GM03348 (cell line): ENCODE data around the gene CTIF.

Source experiments
- DNase-seq: peaks from one replicate; pipeline ENCODE4 v3.0.0; 2012; ENCODE audit warnings: low spot score

Gene CTIF

DNA sequence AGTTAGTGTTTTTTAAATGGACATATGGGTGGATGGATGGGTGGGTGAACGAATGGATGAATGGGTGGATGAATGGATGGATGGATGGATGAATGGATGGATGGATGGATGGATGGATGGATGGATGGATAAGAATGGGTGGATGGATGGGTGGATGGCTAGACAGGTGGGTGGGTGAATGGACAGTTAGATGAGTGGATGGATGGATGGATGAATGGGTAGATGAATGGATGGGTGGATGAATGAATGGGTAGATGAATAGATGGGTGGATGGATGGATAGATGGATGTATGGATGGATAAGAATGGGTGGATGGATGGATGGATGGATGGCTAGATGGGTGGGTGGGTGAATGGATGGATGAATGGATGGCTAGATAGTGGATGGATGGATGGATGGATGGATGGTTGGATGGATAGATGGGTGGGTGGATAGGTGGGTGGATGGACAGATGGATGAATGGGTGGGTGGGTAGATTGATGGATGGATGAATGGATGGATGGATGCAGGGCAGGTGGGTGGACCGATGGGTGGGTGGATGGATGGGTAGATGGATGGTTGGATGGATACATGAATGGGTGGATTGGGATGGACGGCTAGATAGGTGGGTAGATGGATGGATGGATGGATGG is 64.0 kb downstream of the CTIF start:
- no peak for DNase-seq

DNA sequence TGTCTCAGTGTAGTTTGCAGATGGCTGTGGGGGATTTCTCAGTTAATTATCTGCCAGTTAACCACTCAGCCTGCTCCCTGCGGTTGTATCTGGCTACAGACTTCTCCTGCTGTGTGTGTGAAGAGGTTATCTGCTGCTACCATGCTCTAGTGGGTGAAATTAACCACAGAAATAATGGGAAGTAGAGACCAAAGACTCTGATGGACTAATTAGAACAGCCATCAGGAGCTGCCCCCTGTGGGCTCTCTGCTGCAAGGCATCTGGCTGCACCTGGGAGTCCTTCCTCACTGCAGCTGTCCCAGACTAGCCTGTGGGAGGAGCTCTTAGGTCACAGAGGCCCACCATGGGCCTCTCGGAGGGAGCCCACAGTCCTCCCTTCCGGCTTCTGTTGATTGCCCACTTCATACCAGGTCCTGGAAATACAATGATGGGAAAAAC is 66.6 kb downstream of the CTIF start:
- DNase-seq: no peak

DNA sequence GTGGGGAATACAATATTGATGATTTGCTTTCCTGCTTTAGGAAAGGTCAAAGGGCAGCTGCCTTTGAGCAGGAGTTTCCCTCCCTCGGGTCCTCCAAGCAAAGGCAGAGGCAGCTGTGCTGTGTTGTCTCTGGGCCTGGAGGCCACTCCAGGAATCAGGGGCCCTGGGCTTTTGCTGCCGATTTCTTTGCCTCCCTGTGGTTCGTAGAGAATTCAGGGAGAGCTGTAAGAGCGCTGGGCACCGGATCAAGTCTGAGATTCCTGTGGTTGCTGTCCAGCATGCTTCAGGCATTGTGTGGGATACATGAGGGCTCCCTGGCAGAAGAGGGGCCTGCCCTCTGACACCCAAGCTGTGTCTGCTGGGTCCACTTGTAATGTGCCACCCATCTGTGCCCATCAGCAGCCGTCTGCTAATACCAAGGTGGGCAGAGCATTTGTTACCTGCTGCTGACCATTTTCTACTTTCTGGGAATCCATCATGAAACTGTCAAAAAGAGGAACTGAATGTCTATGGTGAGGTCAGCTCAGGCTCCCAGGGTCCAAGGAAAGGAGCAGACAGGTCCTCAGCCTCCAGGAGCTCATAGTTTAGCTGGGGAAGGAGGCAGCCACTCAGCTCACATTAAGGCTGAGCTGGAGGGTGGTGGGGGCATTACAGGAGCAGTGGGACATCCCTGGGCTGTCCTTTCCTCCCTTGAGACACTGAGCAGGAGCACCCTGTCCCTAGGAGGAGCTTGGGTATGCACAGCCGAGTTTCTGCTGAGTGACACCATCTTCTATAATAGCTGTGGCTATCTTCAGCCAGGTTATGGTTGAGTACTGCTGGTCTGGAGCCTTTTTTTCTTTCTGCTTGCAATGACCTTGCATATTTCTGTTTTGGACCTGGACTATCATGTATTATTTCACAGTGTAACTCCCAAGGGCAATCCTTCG is 68.5 kb downstream of the CTIF start:
- peak; percentile 91 for DNase-seq

DNA sequence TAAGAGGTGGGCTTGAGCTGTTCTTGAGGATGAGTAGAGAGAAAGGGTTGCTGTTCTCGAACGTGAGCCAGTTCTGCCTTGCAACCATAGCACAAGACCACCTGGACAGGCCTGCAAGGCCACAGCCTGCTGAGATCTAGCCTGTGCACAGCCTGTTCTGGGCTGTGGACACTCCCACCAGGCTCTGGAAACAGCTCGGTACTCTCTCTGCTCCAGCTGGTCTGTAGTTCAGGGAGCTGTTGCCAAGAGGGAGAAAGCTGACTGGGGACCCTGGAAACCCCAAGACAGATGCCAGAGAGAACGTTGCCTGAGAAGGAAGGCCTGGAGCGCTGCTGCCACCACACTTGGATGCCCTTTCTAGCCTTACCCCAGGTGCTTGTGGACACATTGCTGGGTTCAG is 69.8 kb downstream of the CTIF start:
- DNase-seq: no peak

DNA sequence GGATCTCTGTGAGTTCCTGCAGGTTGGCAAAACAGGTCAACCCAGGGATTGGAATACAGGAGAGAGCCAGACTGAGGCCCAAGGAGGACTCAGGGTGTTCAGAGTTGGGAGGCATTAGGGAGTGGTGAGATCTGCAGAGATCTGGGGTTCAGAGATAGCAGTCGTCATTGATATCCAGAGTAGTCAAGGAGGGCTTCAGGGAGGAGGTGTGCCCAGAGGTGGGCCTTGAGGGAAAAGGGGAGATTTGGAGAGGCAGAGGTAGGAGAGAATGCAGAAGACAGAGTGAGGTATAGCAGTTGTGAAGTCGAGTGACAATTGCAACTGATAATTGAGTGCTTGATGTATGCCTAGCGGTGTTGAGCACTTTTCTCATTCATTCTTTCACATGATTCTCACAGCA is 70.3 kb downstream of the CTIF start:
- no peak for DNase-seq

DNA sequence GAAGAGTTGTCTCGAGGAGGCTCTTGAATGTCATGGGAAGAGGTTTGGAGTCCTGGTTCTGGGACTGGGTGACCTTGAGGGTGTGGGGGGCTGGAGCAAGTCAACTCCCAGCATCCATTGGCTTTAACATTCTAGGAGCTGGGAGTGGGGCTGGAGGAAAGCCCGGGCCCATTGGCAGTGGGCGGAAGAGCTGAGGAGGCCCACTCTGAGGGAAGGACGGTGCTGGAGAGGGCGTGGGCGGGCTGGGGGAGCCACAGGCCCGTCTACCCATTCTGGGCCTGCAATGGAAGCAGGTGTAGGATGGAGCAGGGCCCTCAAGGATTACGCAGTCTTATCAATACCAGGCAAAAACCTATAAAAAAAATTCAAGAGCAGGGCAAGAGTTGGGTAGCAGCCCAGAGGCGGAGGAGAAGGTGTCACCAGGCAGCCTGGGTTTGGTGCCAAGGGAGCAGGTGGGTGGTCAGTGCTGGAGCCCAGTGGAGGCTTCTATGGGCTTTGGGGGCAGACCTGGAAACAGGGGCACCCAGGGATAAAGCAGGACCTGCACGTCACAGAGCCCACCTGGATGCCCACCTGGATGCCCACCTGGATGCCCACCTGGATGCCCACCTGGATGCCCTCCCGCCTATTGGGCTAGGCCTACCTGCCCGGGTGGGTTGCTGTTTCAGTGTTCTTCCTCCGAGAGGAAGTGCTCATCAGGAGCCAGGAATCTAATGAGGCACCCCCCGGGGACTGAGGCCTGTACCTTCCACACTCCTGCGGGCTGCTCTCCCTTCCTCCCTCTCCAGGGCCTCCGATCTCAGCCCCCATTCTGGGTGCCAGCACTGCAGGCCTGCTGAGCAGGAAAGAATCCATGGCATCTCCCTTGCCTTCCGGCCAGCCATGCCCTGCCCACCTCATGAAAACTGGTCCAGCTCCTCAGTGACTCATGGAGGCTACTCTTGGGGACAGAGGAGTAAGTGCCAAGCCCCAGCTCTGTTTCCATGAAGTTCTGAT is 71.3 kb downstream of the CTIF start:
- DNase-seq: peak; percentile 57

DNA sequence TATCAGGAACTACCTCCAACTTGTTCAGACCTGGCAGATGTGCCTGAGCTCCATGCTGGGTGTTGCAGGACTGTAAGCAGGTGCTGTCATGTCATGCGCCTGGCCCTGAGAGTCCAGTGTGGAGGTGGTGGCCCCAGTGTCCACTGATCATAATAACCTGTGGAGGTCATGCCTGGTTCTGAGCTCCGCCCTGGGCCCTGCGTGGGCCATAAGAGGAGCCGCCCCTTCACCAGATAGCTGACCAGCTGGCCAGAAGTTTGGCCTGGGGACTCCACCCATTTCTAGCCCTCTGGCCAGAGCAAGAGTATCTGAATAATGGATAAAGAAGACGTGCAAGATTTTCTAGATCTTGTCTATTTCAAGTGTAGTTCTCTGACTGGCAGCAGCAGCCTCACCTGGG is 72.4 kb downstream of the CTIF start:
- DNase-seq: no peak

DNA sequence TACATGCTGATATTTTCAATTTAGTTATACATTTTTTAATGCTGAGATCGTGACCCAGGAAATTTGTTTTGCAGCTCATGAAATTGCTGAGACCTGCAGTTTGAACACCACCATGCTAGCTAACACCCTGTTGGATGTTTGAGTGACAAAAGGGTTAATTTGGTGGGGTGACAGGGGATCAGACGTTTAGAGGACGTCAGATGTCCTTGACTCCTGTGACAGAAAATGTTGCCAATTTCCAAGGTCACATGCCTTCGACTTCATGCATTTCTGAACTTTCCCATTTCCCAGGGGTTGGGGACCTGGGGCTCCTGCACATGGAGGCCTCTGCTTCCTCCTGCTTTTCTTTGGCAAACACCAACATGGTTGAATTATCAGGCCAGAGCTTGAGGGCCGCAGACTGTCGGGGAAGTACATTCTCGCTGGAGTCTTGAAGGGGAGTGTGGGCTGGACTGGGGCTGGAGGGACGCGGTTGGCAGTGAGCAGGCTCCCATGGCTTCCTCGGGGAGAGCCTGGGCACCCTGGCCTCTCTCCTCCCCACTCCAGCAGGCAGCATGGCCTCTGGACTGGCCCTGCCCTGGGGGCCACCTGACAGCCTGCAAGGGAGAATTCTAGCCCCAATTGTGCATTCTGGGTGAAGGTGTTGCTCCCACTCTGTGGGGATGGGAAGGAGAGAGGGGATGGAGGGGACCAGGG is 73.1 kb downstream of the CTIF start:
- no peak for DNase-seq

DNA sequence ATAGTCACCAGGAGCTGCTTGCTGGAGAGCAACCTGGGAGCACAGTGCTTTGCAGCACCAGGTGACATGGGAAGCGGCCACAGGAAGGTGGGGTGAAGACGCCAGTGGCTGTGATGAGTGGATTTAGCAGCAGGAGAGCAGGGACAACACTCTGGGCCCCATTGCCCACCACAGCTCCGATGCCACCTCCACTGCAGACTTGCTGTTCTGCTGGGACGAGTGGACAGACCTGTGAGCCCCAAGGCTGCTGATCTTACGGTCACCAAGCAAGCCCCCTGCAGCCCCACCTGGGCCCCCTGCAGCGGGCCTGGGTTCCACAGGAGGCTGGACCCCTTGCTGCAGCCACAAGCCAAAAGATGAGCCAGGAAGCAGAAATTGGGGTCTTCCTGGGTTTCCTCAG is 73.7 kb downstream of the CTIF start:
- no peak for DNase-seq

DNA sequence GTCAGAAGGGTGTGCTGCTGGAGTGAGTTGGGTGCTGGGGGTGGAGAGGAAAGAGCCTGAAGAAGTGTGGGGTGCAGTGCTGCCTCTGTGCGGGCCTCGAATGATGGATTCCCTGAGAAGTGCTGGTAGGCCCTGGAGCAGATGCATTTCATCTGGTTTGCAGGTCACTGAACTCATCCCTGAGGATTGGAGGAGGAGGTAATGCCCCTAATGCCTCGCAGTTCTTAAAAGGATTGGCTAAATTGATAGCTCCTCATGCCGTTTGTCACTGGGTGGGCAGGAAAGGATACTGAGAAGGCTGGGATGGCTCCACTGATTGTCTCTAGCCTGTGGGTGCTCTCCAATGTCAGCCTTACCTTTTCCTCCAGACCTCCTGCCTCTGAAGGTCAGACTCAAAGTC is 74.1 kb downstream of the CTIF start:
- DNase-seq: no peak

DNA sequence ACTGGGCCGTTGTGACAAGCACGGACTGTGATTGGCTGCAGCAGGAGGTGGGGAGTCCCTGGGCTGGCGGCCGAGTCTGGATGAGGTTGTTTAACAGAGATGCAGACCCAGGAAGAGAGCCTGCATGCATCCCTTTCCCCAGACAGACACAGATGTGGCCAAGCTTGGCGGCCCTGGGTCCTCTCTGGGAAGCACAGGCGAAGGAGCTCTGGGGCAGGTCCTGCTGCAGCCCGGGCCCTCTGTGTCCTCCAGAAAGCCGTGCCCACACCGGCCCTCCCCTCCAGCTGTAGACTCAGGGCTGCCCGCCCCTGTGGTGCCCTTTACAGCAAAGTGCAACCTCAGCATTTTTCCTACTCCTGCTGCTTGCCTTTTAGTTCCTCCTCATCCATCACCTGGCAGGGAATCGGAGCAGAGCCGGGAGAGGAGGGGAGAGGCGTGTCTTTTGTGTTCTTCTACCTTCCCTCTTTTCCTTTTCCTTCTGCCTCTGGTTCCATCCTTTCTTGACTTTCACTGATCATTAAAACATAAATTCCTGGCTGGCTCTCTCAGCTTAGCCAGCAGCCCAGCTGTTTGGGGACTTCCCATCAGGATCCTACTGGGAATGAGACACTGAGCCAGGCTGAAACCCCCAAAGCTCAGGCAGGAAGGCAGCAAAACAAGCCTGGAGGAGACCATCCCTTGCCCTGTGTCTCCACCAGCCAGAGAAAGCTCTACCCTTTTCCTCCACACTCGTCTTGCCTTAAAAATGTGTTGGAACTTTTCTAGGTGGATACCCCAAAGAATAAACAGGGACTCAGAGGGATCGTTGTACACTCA is 75.0 kb downstream of the CTIF start:
- peak; percentile 39 for DNase-seq

DNA sequence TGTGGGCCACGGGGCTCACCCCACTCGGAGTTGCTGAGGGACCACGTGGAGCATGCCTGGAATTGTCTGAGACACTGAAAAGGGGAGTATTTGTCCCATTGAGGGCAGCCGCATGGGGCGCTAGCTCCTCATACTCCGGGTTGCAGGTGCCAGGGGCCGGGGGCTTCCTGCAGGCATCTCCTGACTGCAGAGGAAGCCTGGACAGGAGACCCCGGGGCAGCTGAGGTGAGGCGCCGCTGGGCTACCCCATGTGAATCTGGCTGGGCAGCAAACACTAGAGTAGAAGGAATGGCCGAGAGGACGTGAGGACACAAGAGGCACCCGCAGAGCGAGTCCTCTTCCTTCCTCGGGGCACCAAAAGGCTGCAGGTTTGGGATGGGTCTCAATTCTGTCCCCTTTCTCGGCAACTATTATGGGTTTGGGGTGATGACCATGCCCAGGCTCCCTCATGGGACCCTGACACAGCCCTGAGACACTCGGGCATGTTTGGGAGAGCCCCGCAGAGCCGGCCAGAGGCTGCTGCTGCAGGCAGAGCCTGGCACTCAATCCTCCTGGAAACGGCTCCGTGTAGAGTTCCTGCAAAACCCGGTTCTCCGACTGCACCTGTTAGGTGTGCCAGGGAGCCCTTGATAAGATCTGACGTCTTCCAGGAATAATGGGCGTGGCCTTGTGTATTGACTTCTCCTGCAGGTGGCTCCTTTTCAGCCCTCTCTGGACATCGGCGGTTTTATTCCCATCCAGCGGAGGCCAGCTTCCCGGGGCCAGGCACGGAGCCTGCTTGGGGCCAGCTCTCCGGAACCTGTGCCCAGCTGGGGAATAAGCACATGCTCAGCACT is 77.0 kb downstream of the CTIF start:
- DNase-seq: no peak

DNA sequence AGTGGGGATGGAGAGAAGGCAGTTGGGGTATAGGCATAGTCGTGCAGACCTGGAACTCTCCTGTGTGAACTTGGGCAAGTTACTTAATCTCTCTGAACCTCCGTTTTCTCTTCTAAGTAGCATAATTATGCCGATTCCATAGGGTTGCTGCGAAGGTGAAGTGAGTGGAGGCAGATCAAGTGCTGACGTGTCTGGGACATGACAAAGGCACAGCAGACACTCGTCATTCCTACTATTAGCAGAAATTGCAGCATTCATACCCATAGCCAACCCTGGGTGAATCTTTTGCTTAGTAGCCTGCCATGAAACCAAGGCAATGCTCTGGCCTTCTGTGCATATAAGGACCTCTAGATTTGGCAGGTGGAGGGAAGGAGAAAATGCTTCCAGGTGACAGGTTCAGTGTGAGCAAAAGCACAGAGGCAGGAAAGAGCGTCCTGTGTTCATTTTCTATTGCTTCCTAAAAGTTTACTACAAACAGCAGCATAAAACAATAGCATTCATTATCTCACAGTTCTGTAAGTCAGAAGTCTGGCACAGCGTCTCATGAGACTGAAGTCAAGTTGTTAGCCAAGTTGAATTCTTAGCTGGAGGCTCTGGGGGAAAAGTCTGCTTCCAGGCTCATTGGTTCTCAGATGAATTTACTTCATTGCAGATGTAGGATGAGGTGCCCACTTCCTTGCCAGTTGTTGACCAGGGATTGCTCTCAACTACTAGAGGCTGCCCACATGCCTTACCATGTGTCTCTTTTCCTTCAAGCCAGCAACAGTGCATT is 77.8 kb downstream of the CTIF start:
- no peak for DNase-seq

DNA sequence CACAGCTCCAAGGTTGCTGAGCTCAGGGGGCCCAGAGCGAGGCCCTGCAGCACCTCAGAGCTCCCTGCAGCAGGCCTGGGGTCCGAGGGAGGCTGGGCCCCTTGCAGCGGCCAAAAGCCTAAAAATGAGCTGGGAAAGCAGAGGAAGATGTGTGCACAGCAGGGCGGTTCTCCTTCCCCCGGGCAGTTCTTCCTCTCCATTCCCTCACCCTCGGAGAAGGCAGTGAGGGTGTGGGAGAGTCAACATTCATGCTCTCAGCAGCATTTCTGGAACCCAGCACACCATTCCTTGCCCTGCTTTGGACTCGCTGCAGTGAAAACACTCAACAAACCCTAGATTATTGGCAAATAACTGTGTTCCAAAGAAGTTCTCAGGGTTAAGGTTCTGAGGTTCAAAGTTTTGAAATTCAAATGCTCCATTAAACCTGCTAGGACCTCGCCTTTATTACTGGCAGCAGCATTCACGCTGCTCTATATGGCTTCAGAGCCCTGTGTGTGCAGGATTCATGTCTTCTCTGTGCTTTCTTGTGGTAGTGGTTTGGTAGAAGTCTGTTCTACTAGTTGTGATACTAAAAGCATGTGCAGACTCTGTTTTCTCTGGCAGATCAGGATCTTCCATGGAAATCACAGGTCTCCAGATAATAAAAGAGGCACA is 79.1 kb downstream of the CTIF start:
- no peak for DNase-seq

DNA sequence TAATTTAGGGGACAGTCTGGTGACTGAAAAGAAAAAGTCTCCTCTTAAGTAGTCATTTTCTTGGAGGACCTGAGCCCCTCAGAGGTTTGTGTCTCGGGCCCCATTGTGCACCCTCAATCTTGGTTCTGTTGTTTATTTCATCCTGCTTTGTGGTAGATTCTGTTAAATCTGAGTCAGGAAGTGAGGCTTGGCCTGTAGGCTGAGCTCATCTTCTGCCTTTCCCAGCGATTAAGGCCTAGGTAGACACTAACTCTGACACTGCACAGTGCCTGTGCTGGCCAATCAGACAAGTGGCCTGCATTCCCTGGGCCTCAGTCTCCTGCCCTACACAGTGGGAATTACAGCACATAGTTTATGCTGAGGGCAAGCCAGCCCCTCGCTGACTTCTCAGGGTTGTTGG is 80.2 kb downstream of the CTIF start:
- DNase-seq: no peak

DNA sequence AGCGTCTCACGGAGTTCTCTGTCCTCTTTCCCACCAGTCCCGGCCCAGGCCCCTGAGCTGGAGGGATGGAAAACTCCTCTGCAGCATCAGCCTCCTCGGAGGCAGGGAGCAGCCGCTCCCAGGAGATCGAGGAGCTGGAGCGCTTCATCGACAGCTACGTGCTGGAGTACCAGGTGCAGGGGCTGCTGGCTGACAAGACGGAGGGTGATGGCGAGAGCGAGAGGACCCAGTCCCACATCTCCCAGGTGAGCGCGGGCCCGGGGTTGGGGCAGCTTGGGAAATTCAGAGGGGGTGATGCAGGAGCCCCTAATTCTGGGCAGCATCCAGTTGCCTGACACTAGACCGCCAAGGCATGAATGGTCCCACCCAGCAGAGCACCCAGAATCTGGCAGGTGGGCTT is 80.7 kb downstream of the CTIF start:
- no peak for DNase-seq

DNA sequence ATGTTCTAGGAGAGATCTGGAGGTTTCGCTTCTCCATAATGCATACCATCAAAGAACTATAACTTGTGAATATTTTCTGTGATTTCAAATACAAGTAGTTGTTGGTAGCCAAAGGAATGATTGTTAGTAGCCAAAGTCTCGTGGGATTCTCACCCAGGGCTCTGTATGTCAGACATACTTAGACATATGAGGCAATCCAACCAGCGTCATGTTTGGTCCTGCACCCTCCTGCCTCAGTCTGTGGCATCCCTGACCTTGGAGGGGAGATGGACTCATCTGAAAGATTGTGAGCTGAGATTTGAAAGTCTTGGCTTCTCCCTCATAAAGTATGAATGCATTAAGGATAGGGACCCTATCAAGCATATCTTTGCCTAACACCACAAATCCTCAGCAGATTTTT is 81.2 kb downstream of the CTIF start:
- DNase-seq: no peak

DNA sequence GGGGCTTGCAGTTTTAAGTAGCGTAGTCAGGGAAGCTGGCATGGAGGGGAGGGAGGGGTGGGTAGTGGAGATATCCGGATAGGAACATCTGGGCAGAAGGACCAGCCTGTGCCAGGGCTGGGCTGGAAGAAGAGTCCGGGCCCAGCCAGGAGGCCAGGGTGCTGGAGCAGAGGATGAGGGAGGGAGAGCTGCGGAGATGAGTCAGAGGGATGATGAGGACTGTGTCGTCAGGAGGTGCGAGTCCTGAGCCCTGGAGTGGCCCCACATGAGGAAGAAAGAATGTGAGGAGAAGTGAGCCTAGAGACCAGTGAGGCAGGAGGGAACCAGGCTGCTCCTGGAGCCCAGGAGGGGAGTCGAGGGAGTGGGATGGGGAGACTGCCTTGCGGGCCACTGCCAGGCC is 82.4 kb downstream of the CTIF start:
- peak; percentile 88 for DNase-seq
